SK-N-SH (cell line): ENCODE results near the gene KCNAB1. TPM values are rescaled to one million over a fixed set of nuclear protein-coding genes. Genes with fewer than 3 reads are reported as not detected.

Experiments
- CTCF ChIA-PET: fragments of 300-600, 350-600 bp; formaldehyde crosslinking; extraction: SDS; loops from one replicate; lab custom pipeline; 2021; lab: Yijun Ruan, JAX
- POLR2A ChIA-PET: fragments of 350-600 bp; sonication (Branson Sonifier 250); formaldehyde crosslinking; extraction: SDS; loops from one replicate; lab custom pipeline; 2020; ENCODE audit warnings: antibody characterized with exemption, inconsistent platforms; lab: Yijun Ruan, JAX
- DNase-seq: peaks from one replicate; pipeline ENCODE4 v3.0.0; 2012
- H2AFZ ChIP-seq: fragments of 200-600 bp; sonication (generic); 2 replicates; pipeline ENCODE4 v1.8.1; 2016; ENCODE audit warnings: antibody characterized with exemption, mild to moderate bottlenecking, low read depth
- H3F3A ChIP-seq: fragments of 200-600 bp; sonication (generic); replicated peaks from 2 replicates; pipeline ENCODE3; 2016; ENCODE audit warnings: antibody characterized with exemption, mild to moderate bottlenecking; ENCODE audit not compliant: insufficient read depth
- H3K27ac ChIP-seq, 2 experiments: fragments of 200-500 bp in 1 of 2; fragments of 200-600 bp in 1 of 2; sonication (Bioruptor generic) in 1 of 2; sonication (generic), shearing (Covaris generic) in 1 of 2; 2 replicates each; pipeline versions ENCODE4 v1.5.1 to v1.6.1; 2014 to 2016; ENCODE audit warnings: low read depth in 2 of 2, inconsistent platforms in 1 of 2, low read length in 1 of 2, mild to moderate bottlenecking in 1 of 2, mixed read lengths in 1 of 2
- H3K27me3 ChIP-seq: fragments of 200-600 bp; sonication (generic), shearing (Covaris generic); 2 replicates; pipeline ENCODE4 v1.6.1; 2016; ENCODE audit warnings: mixed run types; ENCODE audit not compliant: insufficient read depth
- H3K36me3 ChIP-seq, 2 experiments: fragments of 200-500 bp in 1 of 2; fragments of 200-600 bp in 1 of 2; sonication (Bioruptor generic) in 1 of 2; sonication (generic) in 1 of 2; replicated peaks in 1 of 2; 2 replicates each; pipeline versions ENCODE3 to v1.5.1; 2014 to 2016; ENCODE audit warnings: low read length in 1 of 2, mild to moderate bottlenecking in 1 of 2; ENCODE audit not compliant: insufficient read depth in 2 of 2, control insufficient read depth in 1 of 2
- H3K4me1 ChIP-seq, 2 experiments: fragments of 200-500 bp in 1 of 2; fragments of 200-600 bp in 1 of 2; sonication (Bioruptor generic) in 1 of 2; sonication (generic), shearing (Covaris generic) in 1 of 2; 2 replicates each; pipeline versions ENCODE4 v1.5.1 to v1.6.1; 2014 to 2016; ENCODE audit warnings: low read depth in 1 of 2, low read length in 1 of 2, mixed run types in 1 of 2; ENCODE audit not compliant: insufficient read depth in 2 of 2, control insufficient read depth in 1 of 2
- H3K4me2 ChIP-seq: fragments of 200-600 bp; sonication (generic), shearing (Covaris generic); 2 replicates; pipeline ENCODE4 v1.6.1; 2017; ENCODE audit warnings: mixed run types
- H3K4me3 ChIP-seq, 2 experiments: fragments of 200-500 bp in 1 of 2; fragments of 200-600 bp in 1 of 2; sonication (Bioruptor generic) in 1 of 2; sonication (generic), shearing (Covaris generic) in 1 of 2; 2 replicates each; pipeline versions ENCODE4 v1.5.1 to v1.8.1; 2014 to 2016; ENCODE audit warnings: low read depth in 2 of 2, inconsistent platforms in 1 of 2, low read length in 1 of 2, mild to moderate bottlenecking in 1 of 2, mixed read lengths in 1 of 2, moderate library complexity in 1 of 2
- H3K79me2 ChIP-seq: fragments of 200-600 bp; sonication (generic); 2 replicates; pipeline ENCODE4 v1.8.1; 2017; ENCODE audit warnings: mild to moderate bottlenecking; ENCODE audit not compliant: insufficient read depth
- H3K9ac ChIP-seq: fragments of 200-600 bp; sonication (generic); 2 replicates; pipeline ENCODE4 v1.6.1; 2017; ENCODE audit warnings: mixed run types
- H3K9me2 ChIP-seq: fragments of 200-600 bp; sonication (generic); 2 replicates; pipeline ENCODE4 v1.6.1; 2017; ENCODE audit warnings: mixed run types
- H3K9me3 ChIP-seq: fragments of 200-600 bp; sonication (generic); 2 replicates; pipeline ENCODE4 v1.6.1; 2017; ENCODE audit warnings: mixed run types, mild to moderate bottlenecking, moderate library complexity
- H4K20me1 ChIP-seq: fragments of 200-600 bp; sonication (generic); 2 replicates; pipeline ENCODE4 v1.6.1; 2017; ENCODE audit warnings: mild to moderate bottlenecking, mixed run types; ENCODE audit not compliant: insufficient read depth
- EZH2phosphoT487 ChIP-seq: fragments of 200-600 bp; sonication (generic); IDR thresholded peaks from 2 replicates; pipeline ENCODE4 v1.6.1; 2017; ENCODE audit warnings: low read depth, mixed run types, mild to moderate bottlenecking, antibody characterized with exemption, moderate library complexity, borderline replicate concordance
- FOXJ3 ChIP-seq: sonication (generic); formaldehyde crosslinking; IDR thresholded peaks from 2 replicates; pipeline ENCODE4 v1.5.1; 2020; ENCODE audit warnings: mild to moderate bottlenecking, missing genetic modification reagents
- MXI1 ChIP-seq: IDR thresholded peaks from 2 replicates; pipeline ENCODE4 v1.6.1; 2012; ENCODE audit warnings: mild to moderate bottlenecking, low read depth, low read length, improper control_type of control experiment
- NRF1 ChIP-seq: IDR thresholded peaks from 2 replicates; pipeline ENCODE4 v1.6.1; 2012; ENCODE audit warnings: low read depth, mild to moderate bottlenecking, low read length
- RAD21 ChIP-seq: IDR thresholded peaks from 2 replicates; pipeline ENCODE4 v1.6.1; 2012; ENCODE audit warnings: mild to moderate bottlenecking, low read length
- RCOR1 ChIP-seq: fragments of 150-350 bp; IDR thresholded peaks from 2 replicates; pipeline ENCODE4 v1.6.1; 2017; ENCODE audit warnings: antibody characterized with exemption, low read length
- RFX5 ChIP-seq: IDR thresholded peaks from 2 replicates; pipeline ENCODE4 v1.6.1; 2012; ENCODE audit warnings: mild to moderate bottlenecking, improper control_type of control experiment, low read length
- SIN3A ChIP-seq: IDR thresholded peaks from 2 replicates; pipeline ENCODE4 v1.6.1; 2012; ENCODE audit warnings: low read depth, mild to moderate bottlenecking, low read length, moderate library complexity, borderline replicate concordance
- TAF1 ChIP-seq: IDR thresholded peaks from 2 replicates; pipeline ENCODE4 v1.6.1; 2012; ENCODE audit warnings: low read depth, mild to moderate bottlenecking, low read length, moderate library complexity, borderline replicate concordance
- TCF12 ChIP-seq: IDR thresholded peaks from 2 replicates; pipeline ENCODE4 v1.4.0; 2012
- TEAD4 ChIP-seq: IDR thresholded peaks from 2 replicates; pipeline ENCODE4 v1.4.0; 2012; ENCODE audit warnings: mild to moderate bottlenecking, borderline replicate concordance; ENCODE audit not compliant: insufficient read depth
- YY1 ChIP-seq: IDR thresholded peaks from 2 replicates; pipeline ENCODE4 v1.4.0; 2012; ENCODE audit warnings: low read depth, mild to moderate bottlenecking
- WGBS: methylation state at CpG from one replicate; pipeline ENCODE4 v1.1.6; 2017; ENCODE audit warnings: low lambda C conversion rate; 5-methylcytosine and 5-hydroxymethylcytosine counted together
- polyA plus RNA-seq, 3 experiments: library from polyadenylated mRNA; depleted of rRNA; stranded (reverse); fragments of >200 nt; gene quantifications; 2 replicates each; pipeline ENCODE4 v1.2.3, GENCODE V29; 2012
- TF ChIP-seq, protein P1 (sequence below): IDR thresholded peaks from 2 replicates; pipeline ENCODE4 v1.4.0; 2012; ENCODE audit warnings: low read depth
- TF ChIP-seq, protein P2 (sequence below): IDR thresholded peaks from 2 replicates; pipeline ENCODE4 v1.4.0; 2012; ENCODE audit warnings: low read depth, borderline replicate concordance
- TF ChIP-seq, protein P3 (sequence below): IDR thresholded peaks from 2 replicates; pipeline ENCODE4 v1.6.1; 2012; ENCODE audit warnings: mild to moderate bottlenecking, low read depth, low read length, moderate library complexity
- TF ChIP-seq, protein P4 (sequence below): fragments of 150-350 bp; IDR thresholded peaks from 2 replicates; pipeline ENCODE4 v1.6.1; 2016; ENCODE audit warnings: mild to moderate bottlenecking, low read depth, low read length
- TF ChIP-seq, protein P5 (sequence below): fragments of 200-600 bp; sonication (generic); IDR thresholded peaks from 2 replicates; pipeline ENCODE4 v1.6.1; 2017; ENCODE audit warnings: antibody characterized with exemption, mild to moderate bottlenecking, moderate library complexity

The KCNAB1 gene
- polyA plus RNA-seq, 1 of the 3 experiments (the other 2 are of a cell fraction) = 82.1 TPM

DNA sequence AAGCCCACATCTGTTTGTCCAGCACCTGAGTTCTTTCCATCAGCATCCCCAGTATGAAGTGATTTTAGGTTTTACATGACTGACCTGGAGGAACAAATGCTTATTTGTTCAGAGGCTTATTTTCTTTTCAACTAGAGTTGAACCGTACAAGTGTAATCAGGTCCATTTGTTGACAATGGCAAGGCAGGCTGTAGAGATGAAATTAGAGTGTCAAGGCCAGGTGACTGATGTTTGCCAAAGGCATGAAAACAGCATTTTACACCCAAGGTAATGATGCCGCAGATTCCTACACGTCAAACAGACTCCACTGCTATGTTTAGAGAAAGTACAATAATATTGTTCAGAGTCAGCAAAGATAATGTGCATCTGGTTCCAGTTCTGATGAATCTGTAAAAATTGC lies 96.5 kb downstream of the KCNAB1 start:
- Histone ChIP-seq H3K36me3 (no peaks in the 10 kb centered on the region), H3K9me2 (no peaks in the 10 kb centered on the region), H3F3A (peaks cover 11% of the 10 kb centered on the region), H3K4me2 (no peak overlapping the region), H3K9me3 (no peaks in the 10 kb centered on the region), H3K27me3 (no peaks in the 10 kb centered on the region), H3K27ac (no peak overlapping the region), H3K4me1 (peaks cover 2% of the 10 kb centered on the region in 2 experiments; a peak in 2 of 4 replicates), H3K4me3 (no peak overlapping the region), H3K79me2 (no peaks in the 10 kb centered on the region), H2AFZ (peak overlapping the region; percentile 1; the same call in 1 of the 2 replicates), H4K20me1 (no peaks in the 10 kb centered on the region), H3K9ac (no peak overlapping the region)
- TF ChIP-seq FOXJ3 (no peak), TEAD4 (no peak), RAD21 (no peak), NRF1 (no peak), TAF1 (no peak), TCF12 (no peak), RCOR1 (no peak), RFX5 (no peak), SIN3A (no peak), YY1 (no peak), MXI1 (no peak), EZH2phosphoT487 (no peak)
- TF ChIP-seq, protein P1, sequence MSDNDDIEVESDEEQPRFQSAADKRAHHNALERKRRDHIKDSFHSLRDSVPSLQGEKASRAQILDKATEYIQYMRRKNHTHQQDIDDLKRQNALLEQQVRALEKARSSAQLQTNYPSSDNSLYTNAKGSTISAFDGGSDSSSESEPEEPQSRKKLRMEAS = no peak
- TF ChIP-seq, protein P2, sequence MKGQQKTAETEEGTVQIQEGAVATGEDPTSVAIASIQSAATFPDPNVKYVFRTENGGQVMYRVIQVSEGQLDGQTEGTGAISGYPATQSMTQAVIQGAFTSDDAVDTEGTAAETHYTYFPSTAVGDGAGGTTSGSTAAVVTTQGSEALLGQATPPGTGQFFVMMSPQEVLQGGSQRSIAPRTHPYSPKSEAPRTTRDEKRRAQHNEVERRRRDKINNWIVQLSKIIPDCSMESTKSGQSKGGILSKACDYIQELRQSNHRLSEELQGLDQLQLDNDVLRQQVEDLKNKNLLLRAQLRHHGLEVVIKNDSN = no peak
- TF ChIP-seq, protein P3, sequence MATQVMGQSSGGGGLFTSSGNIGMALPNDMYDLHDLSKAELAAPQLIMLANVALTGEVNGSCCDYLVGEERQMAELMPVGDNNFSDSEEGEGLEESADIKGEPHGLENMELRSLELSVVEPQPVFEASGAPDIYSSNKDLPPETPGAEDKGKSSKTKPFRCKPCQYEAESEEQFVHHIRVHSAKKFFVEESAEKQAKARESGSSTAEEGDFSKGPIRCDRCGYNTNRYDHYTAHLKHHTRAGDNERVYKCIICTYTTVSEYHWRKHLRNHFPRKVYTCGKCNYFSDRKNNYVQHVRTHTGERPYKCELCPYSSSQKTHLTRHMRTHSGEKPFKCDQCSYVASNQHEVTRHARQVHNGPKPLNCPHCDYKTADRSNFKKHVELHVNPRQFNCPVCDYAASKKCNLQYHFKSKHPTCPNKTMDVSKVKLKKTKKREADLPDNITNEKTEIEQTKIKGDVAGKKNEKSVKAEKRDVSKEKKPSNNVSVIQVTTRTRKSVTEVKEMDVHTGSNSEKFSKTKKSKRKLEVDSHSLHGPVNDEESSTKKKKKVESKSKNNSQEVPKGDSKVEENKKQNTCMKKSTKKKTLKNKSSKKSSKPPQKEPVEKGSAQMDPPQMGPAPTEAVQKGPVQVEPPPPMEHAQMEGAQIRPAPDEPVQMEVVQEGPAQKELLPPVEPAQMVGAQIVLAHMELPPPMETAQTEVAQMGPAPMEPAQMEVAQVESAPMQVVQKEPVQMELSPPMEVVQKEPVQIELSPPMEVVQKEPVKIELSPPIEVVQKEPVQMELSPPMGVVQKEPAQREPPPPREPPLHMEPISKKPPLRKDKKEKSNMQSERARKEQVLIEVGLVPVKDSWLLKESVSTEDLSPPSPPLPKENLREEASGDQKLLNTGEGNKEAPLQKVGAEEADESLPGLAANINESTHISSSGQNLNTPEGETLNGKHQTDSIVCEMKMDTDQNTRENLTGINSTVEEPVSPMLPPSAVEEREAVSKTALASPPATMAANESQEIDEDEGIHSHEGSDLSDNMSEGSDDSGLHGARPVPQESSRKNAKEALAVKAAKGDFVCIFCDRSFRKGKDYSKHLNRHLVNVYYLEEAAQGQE = no peak
- TF ChIP-seq, protein P4, sequence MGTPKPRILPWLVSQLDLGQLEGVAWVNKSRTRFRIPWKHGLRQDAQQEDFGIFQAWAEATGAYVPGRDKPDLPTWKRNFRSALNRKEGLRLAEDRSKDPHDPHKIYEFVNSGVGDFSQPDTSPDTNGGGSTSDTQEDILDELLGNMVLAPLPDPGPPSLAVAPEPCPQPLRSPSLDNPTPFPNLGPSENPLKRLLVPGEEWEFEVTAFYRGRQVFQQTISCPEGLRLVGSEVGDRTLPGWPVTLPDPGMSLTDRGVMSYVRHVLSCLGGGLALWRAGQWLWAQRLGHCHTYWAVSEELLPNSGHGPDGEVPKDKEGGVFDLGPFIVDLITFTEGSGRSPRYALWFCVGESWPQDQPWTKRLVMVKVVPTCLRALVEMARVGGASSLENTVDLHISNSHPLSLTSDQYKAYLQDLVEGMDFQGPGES = no peak
- TF ChIP-seq, protein P5, sequence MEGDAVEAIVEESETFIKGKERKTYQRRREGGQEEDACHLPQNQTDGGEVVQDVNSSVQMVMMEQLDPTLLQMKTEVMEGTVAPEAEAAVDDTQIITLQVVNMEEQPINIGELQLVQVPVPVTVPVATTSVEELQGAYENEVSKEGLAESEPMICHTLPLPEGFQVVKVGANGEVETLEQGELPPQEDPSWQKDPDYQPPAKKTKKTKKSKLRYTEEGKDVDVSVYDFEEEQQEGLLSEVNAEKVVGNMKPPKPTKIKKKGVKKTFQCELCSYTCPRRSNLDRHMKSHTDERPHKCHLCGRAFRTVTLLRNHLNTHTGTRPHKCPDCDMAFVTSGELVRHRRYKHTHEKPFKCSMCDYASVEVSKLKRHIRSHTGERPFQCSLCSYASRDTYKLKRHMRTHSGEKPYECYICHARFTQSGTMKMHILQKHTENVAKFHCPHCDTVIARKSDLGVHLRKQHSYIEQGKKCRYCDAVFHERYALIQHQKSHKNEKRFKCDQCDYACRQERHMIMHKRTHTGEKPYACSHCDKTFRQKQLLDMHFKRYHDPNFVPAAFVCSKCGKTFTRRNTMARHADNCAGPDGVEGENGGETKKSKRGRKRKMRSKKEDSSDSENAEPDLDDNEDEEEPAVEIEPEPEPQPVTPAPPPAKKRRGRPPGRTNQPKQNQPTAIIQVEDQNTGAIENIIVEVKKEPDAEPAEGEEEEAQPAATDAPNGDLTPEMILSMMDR = no peak
- DNase-seq = no peak
- CTCF ChIA-PET = interaction anchor here (0.9 to 1.0 kb wide), 2 partner anchors 68 to 264 kb away, joined by 3 read pairs; no protein-coding TSS in a partner anchor
- WGBS = 84% methylated on average over 3 of the region's 3 CpGs
- POLR2A ChIA-PET = no interaction called here
